ENCODE data around the gene NAGLU. TPM values are rescaled to one million over a fixed set of nuclear protein-coding genes. Genes with fewer than 3 reads are reported as not detected.

Gene NAGLU
- total and polyA plus RNA-seq, 10 of the 15 experiments (the other 5 are each of a cell fraction or from before 2014, with no cell fraction given), result 0.23 to 27.5 (median 8.9) TPM

DNA sequence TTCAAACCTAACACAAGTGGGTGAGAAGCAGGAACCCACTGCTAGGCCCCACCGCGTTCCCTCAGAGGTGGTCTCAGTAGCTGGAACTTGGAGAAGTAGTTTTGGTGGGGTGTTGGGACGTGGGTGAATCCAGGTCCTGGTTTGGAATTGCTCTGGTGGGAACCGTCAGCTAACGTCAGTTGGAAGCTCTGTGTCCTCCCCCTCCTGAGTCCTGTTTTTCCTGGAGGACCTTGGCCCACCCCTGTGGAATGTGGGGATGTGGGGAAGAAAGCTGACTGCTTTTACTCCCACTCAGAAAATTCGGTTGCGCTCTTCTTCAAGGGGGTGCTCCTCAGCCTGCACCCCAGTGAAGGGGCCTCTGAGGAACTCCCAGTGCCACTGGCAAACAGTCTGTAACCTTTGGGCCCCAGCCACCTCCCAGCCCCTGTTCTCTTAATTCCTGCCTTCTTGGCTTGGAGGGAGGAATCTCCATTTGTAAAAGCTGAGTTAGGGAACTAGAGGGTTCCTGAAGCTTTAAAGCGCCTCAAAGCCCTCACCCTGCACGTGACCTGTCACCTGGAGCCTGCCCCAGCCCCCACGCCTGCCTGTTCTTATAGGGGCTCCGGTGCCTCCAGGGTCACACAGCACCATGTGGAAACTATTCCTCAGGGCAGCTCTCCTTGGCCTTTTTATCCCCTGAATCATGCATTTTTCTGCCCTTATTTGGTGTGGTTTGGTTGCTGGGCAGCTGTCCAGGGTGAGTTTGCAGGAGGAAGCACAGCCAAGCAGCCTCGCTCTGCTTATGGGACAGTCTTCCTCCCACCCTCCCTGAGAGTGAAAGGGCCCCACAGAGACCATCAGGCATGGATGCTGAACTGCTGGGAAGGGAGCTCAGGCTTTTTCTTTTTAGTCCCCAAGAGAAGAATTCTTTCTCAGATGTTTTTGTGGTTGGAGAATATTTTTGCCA, 16.2 kb upstream of the NAGLU start:
- Histone ChIP-seq H3K4me1 (ENCODE audit: control insufficient read depth, insufficient read depth, low read length) (no peaks in the 10 kb centered on the region), H3K9ac (ENCODE audit: control insufficient read depth, insufficient read depth, low read length) (no peak overlapping the region), H3K79me2 (ENCODE audit: control insufficient read depth, insufficient read depth, low read length) (no peaks in the 10 kb centered on the region), H3K27me3 (replicated peaks in 1 of 2; ENCODE audit: control insufficient read depth in 2 of 2, insufficient read depth in 2 of 2, low read length in 1 of 2) (no peaks in the 10 kb centered on the region), H3K4me3 (no peak overlapping the region), H4K20me1 (ENCODE audit: control insufficient read depth, insufficient read depth) (no peaks in the 10 kb centered on the region; the same call in 1 of the 2 replicates), H3K9me3 (replicated peaks; ENCODE audit: control insufficient read depth, insufficient read depth, low read length) (no peaks in the 10 kb centered on the region), H3K27ac (ENCODE audit: control insufficient read depth, insufficient read depth) (no peak overlapping the region), H2AFZ (ENCODE audit: control insufficient read depth, low read depth, low read length) (no peak overlapping the region), H3K4me2 (ENCODE audit: control insufficient read depth, insufficient read depth) (no peak overlapping the region), H3K36me3 (ENCODE audit: control insufficient read depth in 2 of 2, insufficient read depth in 2 of 2, low read length in 1 of 2) (peaks cover 4 to 8% of the 10 kb centered on the region in 2 experiments; a peak in 3 of 4 replicates)
- DNase-seq (ENCODE audit: low read depth, low spot score), result no peak
- ChIA-PET RAD21 (ENCODE audit: unreplicated experiment) (interaction anchor here (0.6 kb wide), 1 partner anchor 188 kb away, joined by 3 read pairs; no protein-coding TSS in a partner anchor), SMC1A (ENCODE audit: uncharacterized antibody, unreplicated experiment) (interaction anchor here (0.8 to 2.0 kb wide), 6 partner anchors 81 to 122 kb away, joined by 3 to 7 read pairs (median 5); no protein-coding TSS in a partner anchor), POLR2A (interaction anchor here (0.6 to 0.7 kb wide), 2 partner anchors 11 to 445 kb away, joined by 5 read pairs; no protein-coding TSS in a partner anchor), CTCF (interaction anchor here (0.8 to 10.4 kb wide), 14 partner anchors 7 to 298 kb away, joined by 3 to 120 read pairs (median 6); partner anchors contain the start of gene NAGLU)
- no peak for ATAC-seq
- FAIRE-seq, result no peak
- TF ChIP-seq RCOR1 (conservative IDR thresholded peaks at IDR 0.05; ENCODE audit: low read depth, low read length), result no peak
- no peak for TF ChIP-seq SMAD1 (IDR thresholded peaks at IDR 0.05; ENCODE audit: low read depth, partially characterized antibody)
- TF ChIP-seq PML (IDR thresholded peaks at IDR 0.05; ENCODE audit: low read length), result no peak
- no peak for TF ChIP-seq TARDBP (IDR thresholded peaks at IDR 0.05; ENCODE audit: borderline replicate concordance)
- no peak for TF ChIP-seq EED (IDR thresholded peaks at IDR 0.05; ENCODE audit: low read depth)
- TF ChIP-seq CBX3 (IDR thresholded peaks at IDR 0.05; ENCODE audit: borderline replicate concordance, low read depth), result no peak
- TF ChIP-seq HDAC6 (IDR thresholded peaks at IDR 0.05; ENCODE audit: unreplicated experiment), result no peak
- intact Hi-C loops (cut with micrococcal nuclease; ENCODE audit: unreplicated experiment), result loop anchor here (5.0 kb wide), 1 partner anchor 113 kb away; no protein-coding TSS in a partner anchor
- in situ Hi-C loops (cut with MboI), result loop anchor here (5.0 kb wide), 1 partner anchor 88 kb away; no protein-coding TSS in a partner anchor
- WGBS (ENCODE audit: insufficient coverage, insufficient replicate concordance, low lambda C conversion rate, missing lambda C conversion rate), result 97% methylated on average over 12 of the region's 12 CpGs
- no TSS peak for BruUV-seq (replicated peaks)

All from GM12878 (cell line).